ENCODE results near the gene ZBP1.

ZBP1 gene

DNA sequence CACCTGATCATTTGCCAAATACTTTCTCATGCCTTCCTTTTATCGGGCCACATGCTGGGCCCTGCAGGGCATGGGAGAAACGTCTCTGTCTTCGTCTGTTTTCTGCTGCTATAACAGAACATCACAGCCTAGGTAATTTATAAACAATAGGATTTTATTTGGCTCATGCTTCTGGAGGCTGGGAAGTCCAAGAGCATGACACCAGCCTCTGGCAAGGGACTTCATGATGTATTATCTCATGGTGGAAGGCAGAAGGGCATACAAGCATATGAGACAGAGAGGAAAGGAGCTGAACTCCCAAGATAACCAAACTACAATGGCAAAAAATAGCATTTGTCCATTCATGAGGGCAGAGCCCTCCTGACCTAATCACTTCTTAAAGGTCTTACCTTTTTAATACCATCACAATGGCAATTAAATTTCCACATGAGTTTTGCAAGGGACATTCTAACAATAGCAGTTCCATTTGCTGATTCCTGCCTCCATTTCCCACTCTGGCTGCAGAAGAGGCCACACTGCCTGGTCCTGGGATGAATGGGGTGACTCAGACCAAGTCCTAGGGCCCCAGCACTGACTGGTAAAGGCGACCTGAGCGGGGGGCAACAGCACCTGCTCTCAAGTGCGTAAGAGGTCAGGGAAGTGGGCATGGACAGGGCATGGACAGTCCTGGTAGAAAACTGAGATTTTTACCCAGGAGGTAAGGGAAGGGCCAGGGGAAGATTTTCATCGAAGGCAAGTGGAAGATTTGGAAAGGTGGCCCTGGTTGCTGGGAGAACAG is 5.1 kb upstream of the ZBP1 start:
- Histone ChIP-seq H3K27me3 (ENCODE audit: control insufficient read depth, insufficient read depth, low read length, poor library complexity, severe bottlenecking) (no peaks in the 10 kb centered on the region), H3K4me1 (ENCODE audit: control insufficient read depth, insufficient read depth, low read length) (no peaks in the 10 kb centered on the region), H3K27ac (ENCODE audit: insufficient read depth, low read depth, low read length, poor library complexity, severe bottlenecking) (no peak overlapping the region), H3K4me3 (ENCODE audit: insufficient read depth, low read depth, low read length) (no peak overlapping the region), H3K9me3 (ENCODE audit: control insufficient read depth, low read length) (no peaks in the 10 kb centered on the region), H3K36me3 (ENCODE audit: control insufficient read depth, insufficient read depth, low read length) (no peaks in the 10 kb centered on the region)
- WGBS, 2 experiments: 94 to 95% methylated on average over 7 of the region's 7 CpGs

DNA sequence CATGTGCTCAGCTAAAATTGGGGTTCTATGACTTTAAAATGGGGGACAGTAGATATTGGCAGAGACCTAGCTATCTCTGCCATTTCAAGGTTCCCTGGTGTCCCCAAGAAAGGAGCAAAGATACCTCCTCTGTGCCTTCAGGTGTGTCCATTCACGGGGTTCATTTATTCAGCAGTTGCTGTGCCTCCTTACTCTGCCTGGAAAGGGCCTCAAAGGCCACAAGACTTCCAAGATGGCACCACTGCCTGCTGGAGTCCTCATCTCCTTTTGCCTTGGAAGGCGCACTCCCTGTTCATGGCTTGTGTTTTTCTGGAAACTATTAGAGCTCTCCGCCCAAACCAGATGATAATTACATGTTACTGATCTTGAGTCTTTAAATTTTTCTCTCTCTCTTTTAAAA is 3.9 kb upstream of the ZBP1 start:
- no peaks in the 10 kb centered on the region for H3K36me3 ChIP-seq (ENCODE audit: control insufficient read depth, insufficient read depth, low read length)
- no peak overlapping the region for H3K4me3 ChIP-seq (ENCODE audit: insufficient read depth, low read depth, low read length)
- H3K4me1 ChIP-seq (ENCODE audit: control insufficient read depth, insufficient read depth, low read length): no peaks in the 10 kb centered on the region
- H3K27ac ChIP-seq (ENCODE audit: insufficient read depth, low read depth, low read length, poor library complexity, severe bottlenecking): no peak overlapping the region
- H3K9me3 ChIP-seq (ENCODE audit: control insufficient read depth, low read length): no peaks in the 10 kb centered on the region
- WGBS, 2 experiments: 96 to 98% methylated on average over 3 of the region's 3 CpGs
- no peaks in the 10 kb centered on the region for H3K27me3 ChIP-seq (ENCODE audit: control insufficient read depth, insufficient read depth, low read length, poor library complexity, severe bottlenecking)

DNA sequence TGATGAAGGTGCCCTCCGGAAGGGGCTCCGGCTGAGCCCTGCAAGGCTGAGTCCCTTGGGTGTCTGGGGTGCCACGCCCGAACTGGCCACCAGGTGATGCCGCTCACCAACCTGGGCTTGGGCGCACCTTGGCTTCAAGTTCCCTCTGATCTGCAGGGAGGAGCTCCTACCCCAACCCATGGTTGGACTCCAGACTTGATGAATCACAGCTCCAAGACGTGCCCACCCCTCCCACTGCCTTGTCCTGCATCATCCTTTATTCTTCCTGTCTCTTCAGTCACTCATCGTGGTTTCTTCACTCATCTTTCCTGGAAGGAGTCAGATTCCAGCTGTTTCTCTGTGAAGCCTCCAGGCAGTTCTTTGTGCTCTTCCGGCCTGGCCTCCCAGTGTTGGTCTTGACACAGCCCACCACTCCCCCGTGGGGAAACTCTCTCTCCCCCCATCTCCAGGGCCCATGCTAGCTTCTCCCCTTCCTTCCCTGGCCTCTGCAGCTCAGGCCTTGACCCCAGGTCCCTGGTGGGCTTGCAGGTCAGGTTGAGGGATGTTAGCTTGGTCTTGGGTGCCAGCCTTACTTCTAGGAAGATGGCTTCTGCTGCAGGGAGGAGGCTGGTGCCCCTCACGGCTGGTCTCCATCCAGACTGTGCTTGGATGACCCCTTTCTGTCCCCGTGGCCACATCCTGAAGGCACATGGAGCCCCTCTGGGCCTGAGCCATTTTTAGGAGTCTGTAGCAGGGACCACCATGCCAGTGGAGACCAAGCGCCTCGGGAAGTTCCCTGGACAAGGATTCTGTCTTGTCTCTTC is 2.6 kb upstream of the ZBP1 start:
- no peaks in the 10 kb centered on the region for H3K27me3 ChIP-seq (ENCODE audit: control insufficient read depth, insufficient read depth, low read length, poor library complexity, severe bottlenecking)
- no peaks in the 10 kb centered on the region for H3K9me3 ChIP-seq (ENCODE audit: control insufficient read depth, low read length)
- no peaks in the 10 kb centered on the region for H3K36me3 ChIP-seq (ENCODE audit: control insufficient read depth, insufficient read depth, low read length)
- no peak overlapping the region for H3K4me3 ChIP-seq (ENCODE audit: insufficient read depth, low read depth, low read length)
- H3K27ac ChIP-seq (ENCODE audit: insufficient read depth, low read depth, low read length, poor library complexity, severe bottlenecking): no peak overlapping the region
- no peaks in the 10 kb centered on the region for H3K4me1 ChIP-seq (ENCODE audit: control insufficient read depth, insufficient read depth, low read length)
- WGBS, 2 experiments: 74 to 77% methylated on average over 14 of the region's 14 CpGs

DNA sequence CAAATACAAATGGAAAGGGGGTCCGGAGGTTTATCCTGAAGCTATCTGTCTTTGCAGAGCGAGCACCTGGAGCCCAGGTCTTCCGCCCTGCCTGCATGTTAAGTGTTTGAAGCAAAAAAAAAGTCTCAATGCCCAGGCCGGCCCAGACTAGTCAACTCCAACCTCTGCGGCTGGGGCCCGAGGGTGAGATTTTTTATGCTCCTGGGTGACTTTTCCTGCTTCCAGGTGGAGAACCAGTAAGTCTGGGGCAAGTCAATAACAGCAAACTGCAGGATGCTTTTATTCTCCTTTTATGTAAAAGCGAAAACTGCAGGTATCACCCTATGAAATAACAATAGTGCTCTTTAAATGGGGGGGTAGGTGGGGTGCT is 2.0 kb upstream of the ZBP1 start:
- H3K9me3 ChIP-seq (ENCODE audit: control insufficient read depth, low read length): no peaks in the 10 kb centered on the region
- no peaks in the 10 kb centered on the region for H3K27me3 ChIP-seq (ENCODE audit: control insufficient read depth, insufficient read depth, low read length, poor library complexity, severe bottlenecking)
- H3K4me1 ChIP-seq (ENCODE audit: control insufficient read depth, insufficient read depth, low read length): no peaks in the 10 kb centered on the region
- H3K4me3 ChIP-seq (ENCODE audit: insufficient read depth, low read depth, low read length): no peak overlapping the region
- H3K36me3 ChIP-seq (ENCODE audit: control insufficient read depth, insufficient read depth, low read length): no peaks in the 10 kb centered on the region
- no peak overlapping the region for H3K27ac ChIP-seq (ENCODE audit: insufficient read depth, low read depth, low read length, poor library complexity, severe bottlenecking)
- 88 to 89% methylated on average over 7 of the region's 7 CpGs for WGBS, 2 experiments

DNA sequence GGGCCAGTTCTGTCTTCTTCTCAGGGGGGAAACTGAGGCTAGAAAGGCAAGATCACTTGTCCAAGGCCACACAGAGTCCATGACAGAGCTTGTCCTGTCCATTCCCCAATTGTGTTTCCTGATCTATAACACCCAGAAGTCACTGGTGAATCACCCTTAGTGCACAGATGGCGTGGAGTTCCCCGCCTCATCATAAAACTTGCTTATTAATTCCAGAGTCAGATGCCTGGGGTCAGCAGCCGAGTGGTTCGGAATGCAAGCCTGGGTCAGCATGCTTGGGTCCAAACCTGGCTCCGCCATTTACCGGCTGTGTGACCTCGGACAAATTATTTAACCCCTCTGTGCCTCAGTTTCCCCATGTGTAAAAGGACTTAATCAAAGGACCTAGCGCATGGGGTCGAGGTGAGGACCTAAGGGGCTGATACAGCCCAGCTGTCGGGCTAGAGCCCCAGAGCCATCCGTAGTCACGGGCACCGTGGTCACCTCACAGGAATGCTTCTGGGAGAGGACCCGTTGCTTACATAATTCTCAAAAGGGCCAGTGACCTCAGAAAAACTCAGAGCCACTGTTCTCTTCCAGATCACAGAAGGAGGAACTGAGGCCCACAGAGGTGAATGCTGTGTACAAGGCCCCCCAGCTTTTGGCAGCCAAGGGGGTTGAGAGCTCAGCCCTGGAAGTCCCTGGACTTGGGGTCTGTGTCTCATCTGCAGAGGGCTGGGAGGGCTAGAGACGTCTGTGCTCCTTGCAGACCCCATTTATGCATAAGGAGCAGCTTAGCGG is 1.4 kb upstream of the ZBP1 start:
- Histone ChIP-seq H3K9me3 (ENCODE audit: control insufficient read depth, low read length) (no peaks in the 10 kb centered on the region), H3K4me1 (ENCODE audit: control insufficient read depth, insufficient read depth, low read length) (no peaks in the 10 kb centered on the region), H3K4me3 (ENCODE audit: insufficient read depth, low read depth, low read length) (no peak overlapping the region), H3K27me3 (ENCODE audit: control insufficient read depth, insufficient read depth, low read length, poor library complexity, severe bottlenecking) (no peaks in the 10 kb centered on the region), H3K36me3 (ENCODE audit: control insufficient read depth, insufficient read depth, low read length) (no peaks in the 10 kb centered on the region), H3K27ac (ENCODE audit: insufficient read depth, low read depth, low read length, poor library complexity, severe bottlenecking) (no peak overlapping the region)
- 89 to 91% methylated on average over 16 of the region's 16 CpGs for WGBS, 2 experiments

- Histone ChIP-seq H3K9me3 (ENCODE audit: control insufficient read depth, low read length) (no peaks in the 10 kb centered on the region), H3K27ac (ENCODE audit: insufficient read depth, low read depth, low read length, poor library complexity, severe bottlenecking) (no peak overlapping the region), H3K36me3 (ENCODE audit: control insufficient read depth, insufficient read depth, low read length) (no peaks in the 10 kb centered on the region), H3K4me3 (ENCODE audit: insufficient read depth, low read depth, low read length) (no peak overlapping the region), H3K4me1 (ENCODE audit: control insufficient read depth, insufficient read depth, low read length) (no peaks in the 10 kb centered on the region), H3K27me3 (ENCODE audit: control insufficient read depth, insufficient read depth, low read length, poor library complexity, severe bottlenecking) (no peaks in the 10 kb centered on the region)
- WGBS, 2 experiments: 88 to 91% methylated on average over 11 of the region's 11 CpGs
Measured at GRCh38 chr20:57620999-57621398, 773 bp upstream of the ZBP1 start.

GRCh38 chr20:57619051-57619831 is 985 bp downstream of the ZBP1 start:
- H3K4me1 ChIP-seq (ENCODE audit: control insufficient read depth, insufficient read depth, low read length): no peaks in the 10 kb centered on the region
- WGBS, 2 experiments: 94 to 96% methylated on average over 18 to 19 of the region's 19 CpGs
- no peaks in the 10 kb centered on the region for H3K36me3 ChIP-seq (ENCODE audit: control insufficient read depth, insufficient read depth, low read length)
- H3K27me3 ChIP-seq (ENCODE audit: control insufficient read depth, insufficient read depth, low read length, poor library complexity, severe bottlenecking): no peaks in the 10 kb centered on the region
- no peaks in the 10 kb centered on the region for H3K9me3 ChIP-seq (ENCODE audit: control insufficient read depth, low read length)
- no peak overlapping the region for H3K27ac ChIP-seq (ENCODE audit: insufficient read depth, low read depth, low read length, poor library complexity, severe bottlenecking)
- H3K4me3 ChIP-seq (ENCODE audit: insufficient read depth, low read depth, low read length): no peak overlapping the region

DNA sequence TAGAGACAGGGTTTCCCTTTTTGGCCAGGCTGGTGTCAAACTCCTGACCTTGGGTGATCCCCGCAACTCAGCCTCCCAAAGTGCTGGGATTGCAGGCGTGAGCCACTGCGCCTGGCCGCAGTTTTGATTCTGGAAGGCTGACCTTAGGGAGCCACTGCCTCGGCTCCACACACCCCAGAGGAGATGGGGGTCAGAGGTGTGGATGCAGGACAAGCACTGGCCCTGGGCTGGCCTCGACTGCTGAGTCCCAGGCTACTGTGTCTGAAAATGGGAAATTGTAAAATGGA is 1.5 kb downstream of the ZBP1 start:
- Histone ChIP-seq H3K27me3 (ENCODE audit: control insufficient read depth, insufficient read depth, low read length, poor library complexity, severe bottlenecking) (no peaks in the 10 kb centered on the region), H3K9me3 (ENCODE audit: control insufficient read depth, low read length) (no peaks in the 10 kb centered on the region), H3K4me3 (ENCODE audit: insufficient read depth, low read depth, low read length) (no peak overlapping the region), H3K36me3 (ENCODE audit: control insufficient read depth, insufficient read depth, low read length) (no peaks in the 10 kb centered on the region), H3K27ac (ENCODE audit: insufficient read depth, low read depth, low read length, poor library complexity, severe bottlenecking) (no peak overlapping the region), H3K4me1 (ENCODE audit: control insufficient read depth, insufficient read depth, low read length) (no peaks in the 10 kb centered on the region)
- WGBS, 2 experiments: 88 to 93% methylated on average over 6 of the region's 6 CpGs

- H3K4me1 ChIP-seq (ENCODE audit: control insufficient read depth, insufficient read depth, low read length): no peaks in the 10 kb centered on the region
- WGBS, 2 experiments: 89 to 91% methylated on average over 14 of the region's 14 CpGs
- H3K4me3 ChIP-seq (ENCODE audit: insufficient read depth, low read depth, low read length): no peak overlapping the region
- H3K9me3 ChIP-seq (ENCODE audit: control insufficient read depth, low read length): no peaks in the 10 kb centered on the region
- H3K27ac ChIP-seq (ENCODE audit: insufficient read depth, low read depth, low read length, poor library complexity, severe bottlenecking): no peak overlapping the region
- no peaks in the 10 kb centered on the region for H3K27me3 ChIP-seq (ENCODE audit: control insufficient read depth, insufficient read depth, low read length, poor library complexity, severe bottlenecking)
- no peaks in the 10 kb centered on the region for H3K36me3 ChIP-seq (ENCODE audit: control insufficient read depth, insufficient read depth, low read length)
Measured at GRCh38 chr20:57618091-57618763, 2.0 kb downstream of the ZBP1 start.
